ENCODE data around the gene RYR3.
"Not testable (repeated sequence)": the region's sequence is repeated elsewhere in the genome, so short reads cannot be mapped to it uniquely, and the experiment has no call there.

Gene RYR3

GRCh38 chr15:33569036-33569435, 258.3 kb downstream of the RYR3 start:
- no peak for DNase-seq (ENCODE audit: low read depth in 4 of 4, low spot score in 1 of 4)

- DNase-seq (ENCODE audit: low read depth in 4 of 4, low spot score in 1 of 4): not testable (repeated sequence)
Measured at GRCh38 chr15:33577911-33578310, 267.1 kb downstream of the RYR3 start.

GRCh38 chr15:33580526-33580925, 269.8 kb downstream of the RYR3 start:
- DNase-seq (ENCODE audit: low read depth in 4 of 4, low spot score in 1 of 4): no peak

GRCh38 chr15:33581032-33581431, 270.3 kb downstream of the RYR3 start:
- DNase-seq (ENCODE audit: low read depth in 4 of 4, low spot score in 1 of 4): no peak

GRCh38 chr15:33584797-33585196, 274.0 kb downstream of the RYR3 start:
- no peak for DNase-seq (ENCODE audit: low read depth in 4 of 4, low spot score in 1 of 4)

DNA sequence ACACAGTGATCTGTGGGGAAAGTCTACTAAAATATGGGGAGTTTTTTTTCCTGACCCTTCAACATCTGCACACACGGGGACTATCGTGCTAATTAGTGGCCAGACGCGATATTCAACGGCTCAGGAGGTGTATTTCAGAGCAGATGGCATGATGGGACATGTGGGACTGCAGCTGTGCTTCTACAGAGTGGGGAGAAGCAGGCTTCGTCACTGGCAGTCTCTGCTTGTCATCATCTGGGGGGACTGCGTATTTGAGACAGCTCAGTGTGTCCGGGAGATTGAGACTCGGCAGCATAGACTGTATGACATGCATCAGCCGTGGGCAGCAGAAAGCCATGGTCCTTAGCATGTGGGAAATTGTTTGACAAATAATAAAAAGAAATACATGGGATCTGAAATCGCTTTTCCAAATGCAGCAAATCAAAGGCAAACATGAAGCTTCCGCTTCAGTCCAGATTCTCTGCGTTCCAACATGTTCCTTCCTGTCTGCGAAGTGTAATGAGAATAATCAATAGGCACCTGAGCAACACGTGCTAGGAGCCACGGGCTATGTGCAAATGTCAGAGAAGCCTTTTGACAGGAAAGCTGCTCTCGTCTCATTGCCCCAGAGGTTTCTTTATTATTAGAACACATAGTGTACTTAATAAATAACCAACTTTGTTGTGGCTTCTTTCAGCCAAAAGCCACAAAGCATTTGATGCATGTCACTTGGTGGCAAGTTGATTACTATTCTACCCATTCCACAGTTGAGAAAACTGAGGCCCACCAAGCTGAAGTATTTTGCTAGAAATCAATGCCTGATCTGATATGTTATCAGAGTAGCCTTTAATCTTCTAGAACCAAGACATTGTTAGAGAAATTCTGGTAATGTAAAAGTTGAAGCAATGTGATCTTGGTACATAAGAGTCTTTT, 276.3 kb downstream of the RYR3 start:
- no peak for DNase-seq (ENCODE audit: low read depth in 4 of 4, low spot score in 1 of 4)

- DNase-seq (ENCODE audit: low read depth in 4 of 4, low spot score in 1 of 4): no peak
Measured at GRCh38 chr15:33587773-33588172, 277.0 kb downstream of the RYR3 start.

DNA sequence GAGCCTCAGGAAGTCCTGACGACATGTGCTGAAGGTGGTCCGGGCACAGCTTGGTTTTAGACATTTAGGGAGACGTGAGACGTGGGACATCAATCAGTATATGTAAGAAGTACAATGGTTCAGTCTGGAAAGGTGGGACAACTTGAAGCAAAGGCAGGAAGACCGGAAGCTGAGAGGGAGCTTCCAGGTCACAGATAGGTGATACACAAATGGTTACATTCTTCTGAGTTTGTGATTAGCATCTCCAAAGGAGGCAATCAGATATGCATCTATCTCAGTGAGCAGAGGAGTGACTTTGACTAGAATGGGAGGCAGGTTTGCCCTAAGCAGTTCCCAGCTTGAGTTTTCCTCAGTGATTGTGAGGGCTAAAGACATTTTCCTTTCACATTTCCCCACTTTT, 282.1 kb downstream of the RYR3 start:
- DNase-seq (ENCODE audit: low read depth in 4 of 4, low spot score in 1 of 4): no peak

GRCh38 chr15:33598382-33598781, 287.6 kb downstream of the RYR3 start:
- not testable (repeated sequence) for DNase-seq (ENCODE audit: low read depth in 4 of 4, low spot score in 1 of 4)

GRCh38 chr15:33600212-33600611, 289.4 kb downstream of the RYR3 start:
- DNase-seq (ENCODE audit: low read depth in 4 of 4, low spot score in 1 of 4): no peak

GRCh38 chr15:33601461-33601860, 290.7 kb downstream of the RYR3 start:
- no peak for DNase-seq (ENCODE audit: low read depth in 4 of 4, low spot score in 1 of 4)

- no peak for DNase-seq (ENCODE audit: low read depth in 4 of 4, low spot score in 1 of 4)
Measured at GRCh38 chr15:33608714-33609113, 297.9 kb downstream of the RYR3 start.

- DNase-seq (ENCODE audit: low read depth in 4 of 4, low spot score in 1 of 4): no peak
Measured at GRCh38 chr15:33612721-33613304, 302.0 kb downstream of the RYR3 start.

GRCh38 chr15:33616475-33616874, 305.7 kb downstream of the RYR3 start:
- no peak for DNase-seq (ENCODE audit: low read depth in 4 of 4, low spot score in 1 of 4)

DNA sequence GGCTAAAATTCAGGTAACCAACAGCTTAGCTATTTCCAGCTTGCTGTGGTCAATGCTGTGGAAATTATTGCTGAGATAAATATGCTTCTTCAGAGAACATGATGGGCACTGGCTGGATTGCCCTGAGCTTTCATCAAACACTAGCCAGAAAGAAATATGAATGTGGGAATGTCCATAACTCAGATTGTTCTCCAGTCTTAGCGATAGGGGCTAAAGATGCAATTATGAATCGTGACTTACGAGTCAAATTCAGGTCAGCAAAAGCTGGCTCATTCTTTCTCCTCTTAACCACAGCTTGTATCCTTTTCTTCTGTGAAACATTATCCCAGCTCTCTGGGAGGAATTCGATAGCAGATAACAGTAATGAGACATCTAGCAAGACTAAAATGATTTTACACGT, 307.6 kb downstream of the RYR3 start:
- no peak for DNase-seq (ENCODE audit: low read depth in 4 of 4, low spot score in 1 of 4)

DNA sequence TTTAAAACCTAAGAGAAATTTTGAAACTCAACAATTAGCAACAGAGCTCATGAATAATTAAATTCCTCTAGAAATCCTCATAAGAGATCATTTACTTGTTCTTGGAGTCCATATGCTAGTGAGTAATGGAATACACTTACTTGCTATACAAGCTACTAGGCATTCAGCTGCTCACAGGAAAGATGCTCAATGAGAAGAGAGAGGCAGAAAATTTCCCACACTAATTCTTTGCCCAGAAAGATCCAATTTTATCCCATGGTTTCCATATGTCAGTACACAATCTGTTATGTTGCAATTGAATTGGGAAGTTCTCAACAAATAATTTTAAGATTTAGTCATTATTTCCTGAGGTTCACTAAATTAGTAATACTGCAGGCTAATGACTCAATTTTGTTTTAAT, 310.4 kb downstream of the RYR3 start:
- DNase-seq (ENCODE audit: low read depth in 4 of 4, low spot score in 1 of 4): no peak

DNA sequence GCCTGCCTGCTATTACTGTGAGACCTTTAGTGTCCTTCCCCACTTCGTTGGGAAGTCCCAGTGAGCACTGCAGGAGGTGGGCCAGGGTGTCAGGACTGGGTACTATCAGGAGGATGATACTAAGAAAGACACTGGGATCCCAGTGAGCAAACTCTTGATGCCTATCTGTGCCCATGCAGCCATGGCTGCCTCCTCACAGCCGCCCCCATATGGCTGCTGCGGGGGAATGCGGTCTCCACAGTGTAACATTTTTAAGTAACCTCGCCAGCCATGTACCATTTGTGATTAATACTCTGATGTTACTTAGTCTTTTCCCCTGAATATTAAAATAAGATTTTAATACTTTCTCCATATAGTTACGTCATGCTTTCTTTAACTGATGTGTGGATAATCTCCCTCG, 312.2 kb downstream of the RYR3 start:
- DNase-seq (ENCODE audit: low read depth in 4 of 4, low spot score in 1 of 4): no peak

GRCh38 chr15:33624439-33624838, 313.7 kb downstream of the RYR3 start:
- no peak for DNase-seq (ENCODE audit: low read depth in 4 of 4, low spot score in 1 of 4)

DNA sequence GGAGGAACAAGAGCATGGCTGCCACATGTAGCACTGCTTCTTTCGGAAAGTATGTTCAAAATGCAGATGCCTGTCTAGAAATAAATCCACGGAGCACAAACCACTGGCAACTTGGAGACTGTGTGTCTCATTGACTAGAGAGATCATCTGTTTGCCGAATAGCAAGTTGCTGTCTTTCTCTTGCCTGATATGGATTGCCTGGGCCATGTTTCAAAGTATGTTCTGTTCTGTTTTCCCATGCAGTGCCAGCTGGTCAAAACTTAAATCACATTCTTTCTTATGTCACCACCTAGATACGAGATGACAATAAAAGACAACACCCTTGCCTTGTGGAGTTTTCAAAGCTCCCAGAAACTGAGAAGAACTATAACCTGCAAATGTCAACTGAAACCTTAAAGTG, 318.9 kb downstream of the RYR3 start:
- DNase-seq (ENCODE audit: low read depth in 4 of 4, low spot score in 1 of 4): no peak

GRCh38 chr15:33636234-33636633, 325.5 kb downstream of the RYR3 start:
- no peak for DNase-seq (ENCODE audit: low read depth in 4 of 4, low spot score in 1 of 4)

- no peak for DNase-seq (ENCODE audit: low read depth in 4 of 4, low spot score in 1 of 4)
Measured at GRCh38 chr15:33636958-33637357, 326.2 kb downstream of the RYR3 start.

GRCh38 chr15:33638453-33638852, 327.7 kb downstream of the RYR3 start:
- no peak for DNase-seq (ENCODE audit: low read depth in 4 of 4, low spot score in 1 of 4)

DNA sequence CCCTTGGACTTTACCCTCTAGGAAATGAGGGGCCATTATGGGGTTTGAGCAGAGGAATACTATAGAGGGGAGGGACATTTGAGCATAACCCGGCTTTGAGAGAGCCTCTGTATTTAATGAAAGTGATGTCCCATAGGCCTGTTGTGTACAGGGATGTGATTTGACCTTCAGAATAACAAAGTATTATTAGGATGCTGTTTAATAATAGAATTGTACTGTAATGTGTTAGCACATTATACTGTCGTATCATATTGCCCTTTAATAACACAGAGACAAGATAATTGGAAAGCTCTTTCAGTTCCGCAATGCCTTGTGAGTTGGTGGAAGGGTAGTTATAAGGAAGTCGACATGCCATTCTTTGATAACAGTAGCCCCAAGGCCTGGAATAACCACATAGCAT, 328.3 kb downstream of the RYR3 start:
- DNase-seq (ENCODE audit: low read depth in 4 of 4, low spot score in 1 of 4): no peak

Measured in stimulated activated CD4-positive, alpha-beta T cell treated with anti-CD3 and anti-CD28 coated beads, Interleukin-1b, Interleukin-23, amount 100 ng/mL, for 24 hours (primary cell).